HEK293T (cell line): Measurements from ENCODE around the gene PKP3.

Source experiments
- CTCF ChIA-PET: fragments of 350-600 bp; formaldehyde crosslinking; extraction: SDS; loops from one replicate; lab custom pipeline; 2021; ENCODE audit warnings: antibody characterized with exemption, inconsistent platforms; lab: Yijun Ruan, JAX
- POLR2A ChIA-PET: fragments of 350-600 bp; formaldehyde crosslinking; extraction: SDS; loops from one replicate; lab custom pipeline; 2020; ENCODE audit warnings: antibody characterized with exemption, inconsistent platforms; lab: Yijun Ruan, JAX
- DNase-seq: peaks from one replicate; pipeline ENCODE4 v3.0.0; 2012; ENCODE audit warnings: mixed read lengths; ENCODE audit errors: extremely low spot score
- ARNT ChIP-seq: fragments of 450-650 bp; IDR thresholded peaks from 2 replicates; pipeline ENCODE4 v1.6.1; 2017; ENCODE audit warnings: mild to moderate bottlenecking
- BHLHE40 ChIP-seq: fragments of 450-650 bp; IDR thresholded peaks from 2 replicates; pipeline ENCODE4 v1.6.1; 2016; ENCODE audit warnings: mild to moderate bottlenecking, moderate library complexity, borderline replicate concordance
- CTBP1 ChIP-seq: fragments of 450-650 bp; IDR thresholded peaks from 2 replicates; pipeline ENCODE4 v1.6.1; 2016; ENCODE audit warnings: borderline replicate concordance
- ELF4 ChIP-seq: fragments of 450-650 bp; IDR thresholded peaks from 2 replicates; pipeline ENCODE4 v1.6.1; 2017; ENCODE audit warnings: antibody characterized with exemption
- FOXA1 ChIP-seq: fragments of 450-650 bp; IDR thresholded peaks from 2 replicates; pipeline ENCODE4 v1.6.1; 2016; ENCODE audit warnings: mild to moderate bottlenecking
- FOXK2 ChIP-seq: fragments of 450-650 bp; IDR thresholded peaks from 2 replicates; pipeline ENCODE4 v1.6.1; 2016; ENCODE audit warnings: mild to moderate bottlenecking
- FOXM1 ChIP-seq: fragments of 450-650 bp; IDR thresholded peaks from 2 replicates; pipeline ENCODE4 v1.6.1; 2017; ENCODE audit warnings: mild to moderate bottlenecking, borderline replicate concordance
- HDGF ChIP-seq: fragments of 450-650 bp; IDR thresholded peaks from 2 replicates; pipeline ENCODE4 v1.6.1; 2017; ENCODE audit warnings: antibody characterized with exemption, borderline replicate concordance
- L3MBTL2 ChIP-seq: fragments of 450-650 bp; conservative IDR thresholded peaks from 2 replicates; pipeline ENCODE4 v1.6.1; 2016; ENCODE audit warnings: mild to moderate bottlenecking
- LEF1 ChIP-seq: fragments of 450-650 bp; IDR thresholded peaks from 2 replicates; pipeline ENCODE4 v1.6.1; 2017; ENCODE audit warnings: mild to moderate bottlenecking, borderline replicate concordance
- NFRKB ChIP-seq: fragments of 450-650 bp; IDR thresholded peaks from 2 replicates; pipeline ENCODE4 v1.6.1; 2016; ENCODE audit warnings: mild to moderate bottlenecking, moderate library complexity
- PKNOX1 ChIP-seq: fragments of 450-650 bp; IDR thresholded peaks from 2 replicates; pipeline ENCODE4 v1.6.1; 2016
- SP1 ChIP-seq: fragments of 450-650 bp; IDR thresholded peaks from 2 replicates; pipeline ENCODE4 v1.6.1; 2017
- SUZ12 ChIP-seq: fragments of 450-650 bp; IDR thresholded peaks from 2 replicates; pipeline ENCODE4 v1.6.1; 2016; ENCODE audit warnings: mild to moderate bottlenecking
- TARDBP ChIP-seq: fragments of 450-650 bp; IDR thresholded peaks from 2 replicates; pipeline ENCODE4 v1.6.1; 2016
- ZNF384 ChIP-seq: fragments of 450-650 bp; IDR thresholded peaks from 2 replicates; pipeline ENCODE4 v1.6.1; 2016

Gene PKP3

GRCh38 chr11:393219-394033 lies 583 bp upstream of the PKP3 start:
- CTCF ChIA-PET, result no interaction called here
- POLR2A ChIA-PET, result no interaction called here

DNA sequence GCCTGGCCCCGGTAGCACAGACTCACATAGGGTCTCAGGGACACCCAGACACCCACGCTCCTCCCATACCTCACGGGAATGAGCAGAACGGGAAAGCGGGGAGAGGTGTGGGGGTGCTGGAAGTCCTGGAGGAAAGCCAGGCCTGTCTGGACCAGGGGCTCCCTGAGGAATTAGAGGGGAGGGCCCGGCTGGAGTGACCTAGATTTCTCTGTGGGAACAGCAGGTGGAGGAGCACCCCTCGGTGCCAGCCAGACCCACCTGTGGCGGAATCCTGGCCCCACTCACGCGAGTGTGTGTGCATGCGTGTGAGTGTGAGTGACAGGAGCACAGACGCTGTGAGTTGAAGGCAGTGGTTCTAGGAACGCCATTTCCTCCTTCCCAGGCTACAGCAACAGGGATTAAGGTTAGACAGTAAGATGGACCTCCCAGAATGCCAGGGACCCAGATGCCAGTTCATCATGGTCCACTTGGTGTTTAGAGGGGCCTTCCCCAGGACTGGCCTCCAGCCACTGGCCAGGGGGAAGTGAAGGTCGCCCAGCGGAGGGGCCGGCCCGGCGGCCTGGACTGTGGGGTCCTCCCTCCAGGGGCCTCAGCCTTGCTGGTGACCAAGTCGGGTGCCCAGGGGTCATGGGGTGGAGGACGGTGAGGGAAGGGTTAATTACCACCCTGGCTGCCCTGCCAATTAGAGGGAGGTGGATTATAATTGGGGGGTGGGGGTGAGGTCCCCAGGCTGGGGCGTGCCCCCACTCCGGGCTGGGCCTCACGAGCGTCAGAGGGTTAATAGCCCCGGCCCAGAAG lies 1.0 kb downstream of the PKP3 start:
- DNase-seq, result no peak
- CTCF ChIA-PET, result no interaction called here
- POLR2A ChIA-PET, result no interaction called here
- TF ChIP-seq CTBP1 (no peak), BHLHE40 (no peak), FOXA1 (no peak)

More at GRCh38 chr11:393219-394033, 583 bp upstream of the PKP3 start:
- DNase-seq, result no peak
- TF ChIP-seq SP1, result no peak
- TF ChIP-seq TARDBP, result no peak
- no peak for TF ChIP-seq L3MBTL2
- no peak for TF ChIP-seq HDGF

- ChIA-PET POLR2A (no interaction called here), CTCF (no interaction called here)
- TF ChIP-seq FOXA1, result no peak
- no peak for TF ChIP-seq TARDBP
- DNase-seq, result no peak
Observed at GRCh38 chr11:395866-396265, 1.9 kb downstream of the PKP3 start.

GRCh38 chr11:396511-396947 lies 2.5 kb downstream of the PKP3 start:
- CTCF ChIA-PET, result no interaction called here
- POLR2A ChIA-PET, result no interaction called here
- TF ChIP-seq CTBP1 (no peak), HDGF (no peak), FOXM1 (no peak), PKNOX1 (no peak), SUZ12 (no peak), TARDBP (no peak), ZNF384 (no peak), ELF4 (no peak), L3MBTL2 (no peak), SP1 (no peak), NFRKB (no peak), ARNT (no peak), LEF1 (no peak), FOXA1 (no peak), FOXK2 (no peak)
- peak; percentile 33 for DNase-seq

DNA sequence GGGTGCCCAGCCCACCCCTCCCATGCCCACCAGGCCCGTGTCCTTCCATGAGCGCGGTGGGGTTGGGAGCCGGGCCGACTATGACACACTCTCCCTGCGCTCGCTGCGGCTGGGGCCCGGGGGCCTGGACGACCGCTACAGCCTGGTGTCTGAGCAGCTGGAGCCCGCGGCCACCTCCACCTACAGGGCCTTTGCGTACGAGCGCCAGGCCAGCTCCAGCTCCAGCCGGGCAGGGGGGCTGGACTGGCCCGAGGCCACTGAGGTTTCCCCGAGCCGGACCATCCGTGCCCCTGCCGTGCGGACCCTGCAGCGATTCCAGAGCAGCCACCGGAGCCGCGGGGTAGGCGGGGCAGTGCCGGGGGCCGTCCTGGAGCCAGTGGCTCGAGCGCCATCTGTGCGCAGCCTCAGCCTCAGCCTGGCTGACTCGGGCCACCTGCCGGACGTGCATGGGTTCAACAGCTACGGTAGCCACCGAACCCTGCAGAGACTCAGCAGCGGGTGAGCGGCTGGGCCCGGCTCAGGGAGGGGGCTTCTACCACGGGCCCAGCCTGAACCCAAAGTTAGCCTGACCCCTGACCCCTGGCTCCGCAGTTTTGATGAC lies 3.0 kb downstream of the PKP3 start:
- ChIA-PET CTCF (no interaction called here), POLR2A (no interaction called here)
- TF ChIP-seq L3MBTL2 (no peak), FOXK2 (no peak), FOXA1 (no peak), ZNF384 (no peak), NFRKB (no peak), FOXM1 (no peak), BHLHE40 (no peak), SP1 (no peak), ARNT (no peak), CTBP1 (no peak), SUZ12 (no peak), PKNOX1 (no peak), LEF1 (no peak), ELF4 (no peak), TARDBP (no peak), HDGF (no peak)
- DNase-seq, result no peak

DNA sequence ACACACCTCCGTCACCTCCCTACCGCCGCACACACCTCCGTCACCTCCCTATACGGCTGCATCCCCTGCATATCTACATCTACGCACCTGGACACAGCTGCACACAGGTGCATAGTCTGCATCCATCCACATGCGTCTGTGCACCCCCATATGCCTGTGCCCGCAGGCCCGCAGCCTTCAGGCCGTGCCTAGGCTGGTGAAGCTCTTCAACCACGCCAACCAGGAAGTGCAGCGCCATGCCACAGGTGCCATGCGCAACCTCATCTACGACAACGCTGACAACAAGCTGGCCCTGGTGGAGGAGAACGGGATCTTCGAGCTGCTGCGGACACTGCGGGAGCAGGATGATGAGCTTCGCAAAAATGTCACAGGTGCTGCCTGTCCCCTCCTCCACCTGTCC lies 4.8 kb downstream of the PKP3 start:
- no peak for DNase-seq

DNA sequence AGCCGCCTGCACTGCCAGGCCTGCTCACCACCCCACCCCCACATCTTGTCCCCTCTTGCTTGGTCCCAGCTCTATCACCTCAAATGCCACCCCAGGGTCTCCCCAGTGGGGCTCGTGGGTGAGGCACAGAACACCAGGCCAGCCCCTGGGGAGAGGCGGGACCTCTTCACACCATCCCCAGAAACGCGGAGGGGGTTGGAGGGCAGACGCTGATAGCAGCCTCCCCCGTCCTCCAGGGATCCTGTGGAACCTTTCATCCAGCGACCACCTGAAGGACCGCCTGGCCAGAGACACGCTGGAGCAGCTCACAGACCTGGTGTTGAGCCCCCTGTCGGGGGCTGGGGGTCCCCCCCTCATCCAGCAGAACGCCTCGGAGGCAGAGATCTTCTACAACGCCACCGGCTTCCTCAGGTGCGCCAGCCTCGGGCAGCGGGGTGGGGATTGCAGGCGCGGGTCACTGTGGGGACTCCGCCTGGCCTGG lies 5.8 kb downstream of the PKP3 start:
- CTCF ChIA-PET, result no interaction called here
- DNase-seq, result no peak
- TF ChIP-seq NFRKB, result no peak
- no peak for TF ChIP-seq ELF4
- TF ChIP-seq PKNOX1, result no peak
- TF ChIP-seq FOXM1, result no peak
- TF ChIP-seq HDGF, result no peak
- no peak for TF ChIP-seq FOXA1
- TF ChIP-seq SUZ12, result no peak
- no peak for TF ChIP-seq ARNT
- no peak for TF ChIP-seq SP1
- TF ChIP-seq ZNF384, result no peak
- no peak for TF ChIP-seq LEF1
- TF ChIP-seq FOXK2, result no peak
- no peak for TF ChIP-seq L3MBTL2
- no peak for TF ChIP-seq CTBP1
- no peak for TF ChIP-seq TARDBP
- TF ChIP-seq BHLHE40, result no peak
- POLR2A ChIA-PET, result no interaction called here

More for the DNA sequence above, 4.8 kb downstream of the PKP3 start:
- TF ChIP-seq SP1, result no peak
- no peak for TF ChIP-seq LEF1
- no peak for TF ChIP-seq HDGF
- ChIA-PET POLR2A (no interaction called here), CTCF (no interaction called here)
